Measurements from ENCODE around the gene ABCC12. TPM values are rescaled to one million over a fixed set of nuclear protein-coding genes. Genes with fewer than 3 reads are reported as not detected.

The ABCC12 gene
- total RNA-seq, 1 experiment from 2014 or later: not detected

GRCh38 chr16:48131201-48131935, 24.4 kb downstream of the ABCC12 start:
- H3K36me3 Mint-ChIP-seq: no peaks in the 10 kb centered on the region
- DNase-seq (ENCODE audit: low spot score) (no peak), ATAC-seq (no peak)
- H3K27ac Mint-ChIP-seq: no peak overlapping the region
- TF ChIP-seq ZNF671 (CRISPR knock-in tag; IDR thresholded peaks at IDR 0.05) (no peak), ZNF416 (CRISPR knock-in tag; IDR thresholded peaks at IDR 0.05) (no peak), NFYB (CRISPR knock-in tag; conservative IDR thresholded peaks at IDR 0.05; ENCODE audit: low read depth) (no peak), TP53 (CRISPR knock-in tag; IDR thresholded peaks at IDR 0.05) (no peak)
- ChIA-PET POLR2A (no interaction called here), CTCF (no interaction called here)
- no peaks in the 10 kb centered on the region for H3K27me3 Mint-ChIP-seq (ENCODE audit: low read depth)
- H3K4me1 Mint-ChIP-seq: peaks cover 6% of the 10 kb centered on the region
- no peak overlapping the region for H3K4me3 Mint-ChIP-seq
- no peaks in the 10 kb centered on the region for H3K9me3 Mint-ChIP-seq

- Mint-ChIP-seq H3K36me3 (no peaks in the 10 kb centered on the region), H3K27ac (no peak overlapping the region), H3K4me1 (peaks cover 9% of the 10 kb centered on the region), H3K4me3 (no peak overlapping the region), H3K27me3 (ENCODE audit: low read depth) (no peaks in the 10 kb centered on the region), H3K9me3 (no peaks in the 10 kb centered on the region)
- ATAC-seq (no peak), DNase-seq (ENCODE audit: low spot score) (no peak)
- ChIA-PET CTCF (no interaction called here), POLR2A (no interaction called here)
- TF ChIP-seq CREB1 (CRISPR knock-in tag; IDR thresholded peaks at IDR 0.05) (no peak), ARID4B (CRISPR knock-in tag; IDR thresholded peaks at IDR 0.05; ENCODE audit: borderline replicate concordance) (no peak), TCF7 (CRISPR knock-in tag; IDR thresholded peaks at IDR 0.05; ENCODE audit: low read depth) (no peak), ATF2 (CRISPR knock-in tag; IDR thresholded peaks at IDR 0.05; ENCODE audit: borderline replicate concordance, low read depth) (no peak), ZNF423 (CRISPR knock-in tag; IDR thresholded peaks at IDR 0.05) (no peak), GRHL2 (CRISPR knock-in tag; IDR thresholded peaks at IDR 0.05; ENCODE audit: insufficient replicate concordance, severe bottlenecking) (no peak), E2F5 (CRISPR knock-in tag; IDR thresholded peaks at IDR 0.05) (no peak), SP1 (CRISPR knock-in tag; conservative IDR thresholded peaks at IDR 0.05) (no peak), ZNF317 (CRISPR knock-in tag; IDR thresholded peaks at IDR 0.05; ENCODE audit: borderline replicate concordance, low read depth) (no peak), ELF4 (CRISPR knock-in tag; IDR thresholded peaks at IDR 0.05; ENCODE audit: low read depth) (no peak), PREB (CRISPR knock-in tag; IDR thresholded peaks at IDR 0.05; ENCODE audit: borderline replicate concordance) (no peak), ZMAT4 (CRISPR knock-in tag; IDR thresholded peaks at IDR 0.05) (no peak), ZBTB21 (CRISPR knock-in tag; IDR thresholded peaks at IDR 0.05; ENCODE audit: borderline replicate concordance) (no peak)
Measured at GRCh38 chr16:48129926-48130325, 25.9 kb downstream of the ABCC12 start.
